NCI-H2227 treated with DMSO at 0.1 percent for 48 hours (cell line): ENCODE measurements around the gene PI4K2A.

ENCODE experiments used
- DNase-seq: peaks from one replicate; lab custom pipeline; 2025; lab: John Stamatoyannopoulos, UW

PI4K2A gene

GRCh38 chr10:97705006-97705670 lies 64.7 kb downstream of the PI4K2A start:
- no peak for DNase-seq

DNA sequence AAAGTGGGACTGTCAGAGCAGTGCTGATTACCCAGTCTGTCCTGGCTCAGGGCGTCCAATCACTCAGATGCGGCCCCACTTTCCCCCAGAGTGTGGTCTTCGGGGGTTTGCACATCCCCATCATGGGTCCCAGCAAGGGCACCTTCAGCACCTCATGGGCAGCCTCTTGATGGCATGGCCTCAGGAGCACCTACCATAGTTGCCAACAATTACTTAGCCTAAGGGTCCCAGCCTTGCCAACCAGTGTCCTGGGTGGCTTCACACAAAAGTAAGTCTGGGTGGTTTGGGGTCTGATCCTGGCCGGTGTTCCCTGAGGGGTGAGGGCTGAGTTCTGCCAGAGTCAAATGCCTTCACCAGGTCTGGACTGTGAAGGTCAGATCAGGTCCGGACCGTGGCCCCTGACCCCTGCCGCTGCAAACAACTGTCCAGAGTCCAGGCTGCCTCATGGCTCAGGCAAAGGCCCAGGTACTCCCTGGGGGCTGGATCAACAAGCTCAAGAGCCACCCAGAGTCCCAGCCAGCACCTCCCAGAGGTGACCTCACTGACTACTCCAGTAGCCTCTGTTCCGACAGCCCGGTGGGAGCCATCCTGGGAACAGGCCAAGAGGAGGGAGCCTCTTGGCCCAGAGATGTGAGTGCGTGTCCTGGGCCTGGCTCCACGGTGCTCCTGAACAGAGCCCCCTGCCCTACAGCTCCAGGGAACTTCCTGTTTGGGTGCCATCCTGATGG lies 66.8 kb downstream of the PI4K2A start:
- DNase-seq = no peak

GRCh38 chr10:97708167-97708566 lies 67.7 kb downstream of the PI4K2A start:
- no peak for DNase-seq

GRCh38 chr10:97708976-97709946 lies 68.8 kb downstream of the PI4K2A start:
- DNase-seq = peak; percentile 6

DNA sequence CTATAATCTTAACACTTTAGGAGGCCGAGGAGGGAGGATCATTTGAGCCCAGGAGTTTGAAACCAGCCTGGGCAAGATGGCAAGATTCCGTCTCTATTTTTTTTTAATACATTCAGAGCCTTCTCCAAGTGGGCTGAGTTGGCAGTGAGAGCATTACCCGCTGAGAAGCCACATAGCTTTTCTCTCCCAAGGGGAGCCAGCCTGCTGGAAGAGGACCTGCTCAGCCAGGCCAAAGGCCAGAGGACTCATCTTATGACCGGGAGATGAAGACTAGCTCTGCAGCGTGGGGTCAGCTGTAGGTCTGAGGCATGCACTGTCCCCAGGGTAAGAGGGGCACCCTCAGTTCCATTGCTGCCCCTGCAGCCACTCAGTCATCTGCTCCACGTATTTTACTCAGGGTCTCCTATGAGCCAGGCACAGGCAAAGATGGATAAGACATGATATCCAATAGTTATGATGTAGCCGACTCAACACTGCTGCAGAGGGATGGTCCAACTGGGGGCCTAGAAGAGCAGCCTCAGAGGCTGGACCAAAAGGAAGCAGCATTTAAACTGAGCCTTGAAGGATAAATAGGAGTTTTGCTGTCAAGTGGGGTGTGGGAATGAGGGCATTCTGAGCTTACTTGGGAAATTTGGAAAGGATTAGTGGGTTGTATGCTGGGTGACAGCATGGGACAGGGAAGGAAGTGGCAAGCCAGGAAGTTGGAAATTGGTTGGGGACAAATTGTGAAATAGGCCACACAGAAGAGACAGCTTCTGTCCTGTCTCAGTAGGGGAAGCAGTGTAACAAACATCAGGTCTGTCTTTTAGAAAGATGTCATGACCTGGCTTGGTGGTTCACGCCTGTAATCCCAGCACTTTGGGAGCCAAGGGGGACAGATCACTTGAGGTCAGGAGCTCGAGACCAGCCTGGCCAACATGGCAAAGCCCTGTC lies 71.4 kb downstream of the PI4K2A start:
- DNase-seq = no peak

DNA sequence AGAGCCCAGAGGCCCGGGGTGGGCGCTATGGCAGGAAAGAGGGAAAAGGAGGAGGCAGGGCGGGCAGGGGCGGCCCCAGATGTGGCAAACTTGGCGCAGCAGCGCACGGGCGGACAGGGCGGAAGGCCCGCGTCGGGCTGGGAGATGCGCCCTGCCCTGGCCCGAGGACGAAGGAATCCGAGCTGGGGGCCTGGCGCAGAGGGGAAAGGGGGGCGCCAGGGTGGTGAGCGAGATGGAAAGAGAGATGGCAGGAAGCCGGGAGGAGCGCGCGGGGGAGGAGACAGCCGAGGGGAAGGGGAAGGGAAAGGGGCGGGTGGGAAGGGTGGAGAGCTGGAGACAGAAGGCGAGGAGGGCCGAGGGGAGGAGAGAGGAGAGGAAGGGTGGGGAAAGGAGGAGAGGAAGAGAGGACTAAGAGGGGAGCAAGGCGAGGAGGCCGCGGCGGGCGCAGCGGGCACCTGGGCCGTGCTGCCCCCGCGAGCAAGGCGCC lies 72.9 kb downstream of the PI4K2A start, which contains the start of gene MARVELD1:
MARVELD1 (plus strand) TSS at position 392 of the 487 bp plus-strand sequence. CDS start 147 bp downstream, outside the sequence.
- DNase-seq = peak; percentile 69

- DNase-seq = peak; percentile 50
Measured at GRCh38 chr10:97713826-97714400, 73.4 kb downstream of the PI4K2A start.

GRCh38 chr10:97714401-97715258 lies 74.2 kb downstream of the PI4K2A start:
- peak; percentile 30 for DNase-seq

- DNase-seq = no peak
Measured at GRCh38 chr10:97715259-97715874, 74.9 kb downstream of the PI4K2A start.

- no peak for DNase-seq
Measured at GRCh38 chr10:97717627-97718026, 77.2 kb downstream of the PI4K2A start.

GRCh38 chr10:97718178-97718577 lies 77.7 kb downstream of the PI4K2A start:
- no peak for DNase-seq

- DNase-seq = peak; percentile 22
Measured at GRCh38 chr10:97718659-97719142, 78.2 kb downstream of the PI4K2A start.

DNA sequence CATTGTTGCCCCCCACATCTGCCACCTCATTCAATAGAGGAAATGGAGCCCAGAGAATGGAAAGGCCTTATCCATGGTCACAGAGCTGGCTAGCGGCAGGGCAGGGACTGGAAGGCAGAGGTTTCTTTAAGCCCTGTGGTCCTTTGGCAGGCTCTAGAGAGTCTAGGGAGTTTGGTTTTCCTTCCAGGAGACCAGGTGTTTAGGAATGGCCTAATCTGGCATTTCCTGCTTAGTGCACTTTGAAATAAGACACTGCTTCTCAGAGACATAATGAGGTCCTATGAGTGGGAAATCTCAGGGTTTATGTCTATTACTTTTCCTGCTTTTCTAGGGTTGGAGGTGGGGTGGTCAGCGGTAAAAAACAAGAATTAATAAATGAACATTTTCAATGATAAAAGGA lies 79.1 kb downstream of the PI4K2A start:
- no peak for DNase-seq

GRCh38 chr10:97721871-97722780 lies 81.7 kb downstream of the PI4K2A start:
- no peak for DNase-seq

- no peak for DNase-seq
Measured at GRCh38 chr10:97723001-97723400, 82.5 kb downstream of the PI4K2A start.

DNA sequence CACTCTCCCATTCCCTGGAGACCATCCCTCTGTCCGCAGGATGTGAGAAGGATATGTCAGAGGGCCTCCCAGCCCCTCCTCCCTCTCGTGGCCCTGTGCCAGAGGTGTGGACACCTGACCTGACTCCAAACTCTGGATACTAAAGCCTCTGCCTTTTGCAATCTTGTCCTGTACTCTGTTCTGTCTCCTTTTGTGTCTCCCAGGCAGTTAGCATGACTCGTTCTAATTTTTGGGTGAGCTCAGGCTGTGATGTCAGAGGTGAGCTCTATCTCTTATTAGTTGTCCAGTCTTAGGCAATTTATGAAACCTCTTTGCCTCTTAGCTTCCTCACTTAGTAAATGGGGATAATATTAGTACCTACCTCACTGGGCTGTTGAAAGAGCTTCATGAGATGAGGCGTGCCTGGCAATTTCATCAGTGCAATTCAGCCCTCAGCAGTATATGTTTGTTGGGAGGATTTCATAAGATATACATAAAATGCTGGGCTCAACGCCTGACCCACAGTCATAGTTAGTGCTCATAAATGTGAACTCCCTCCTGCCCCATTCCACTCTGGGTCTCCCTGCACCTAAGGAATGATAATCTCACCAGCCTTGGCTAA lies 84.0 kb downstream of the PI4K2A start:
- no peak for DNase-seq
